Umbilical cord (tissue), 2 donors: ENCODE data around the gene SCGN. TPM values are rescaled to one million over a fixed set of nuclear protein-coding genes. Genes with fewer than 3 reads are reported as not detected.

ENCODE experiments used
- DNase-seq: peaks from one replicate; pipeline ENCODE4 v3.0.0-alpha.2; 2015; ENCODE audit warnings: low spot score
- total RNA-seq: library from RNA; depleted of rRNA; stranded (reverse); fragments of >200 nt; gene quantifications from one replicate; pipeline ENCODE4 v1.2.3, GENCODE V29; 2014; ENCODE audit warnings: low replicate concordance; ENCODE audit not compliant: insufficient read depth

Gene SCGN
- total RNA-seq, 1 donor from 2014 or later = not detected

- no peak for DNase-seq
Observed at GRCh38 chr6:25686856-25687255, 34.8 kb downstream of the SCGN start.

GRCh38 chr6:25689966-25690365 is 38.0 kb downstream of the SCGN start:
- no peak for DNase-seq

- DNase-seq = no peak
Observed at GRCh38 chr6:25691894-25692293, 39.9 kb downstream of the SCGN start.

GRCh38 chr6:25692472-25692871 is 40.5 kb downstream of the SCGN start:
- no peak for DNase-seq

GRCh38 chr6:25694366-25694765 is 42.4 kb downstream of the SCGN start:
- DNase-seq = peak; percentile 31

- DNase-seq = no peak
Observed at GRCh38 chr6:25695671-25696070, 43.7 kb downstream of the SCGN start.

- DNase-seq = no peak
Observed at GRCh38 chr6:25697537-25698340, 45.7 kb downstream of the SCGN start.

- no peak for DNase-seq
Observed at GRCh38 chr6:25698631-25699030, 46.6 kb downstream of the SCGN start.

GRCh38 chr6:25699649-25700048 is 47.6 kb downstream of the SCGN start:
- DNase-seq = no peak

- peak; percentile 38 for DNase-seq
Observed at GRCh38 chr6:25700761-25701160, 48.7 kb downstream of the SCGN start.

GRCh38 chr6:25701807-25702206 is 49.8 kb downstream of the SCGN start:
- DNase-seq = no peak

- DNase-seq = no peak
Observed at GRCh38 chr6:25703005-25703404, 51.0 kb downstream of the SCGN start.

- DNase-seq = peak; percentile 58
Observed at GRCh38 chr6:25704001-25704400, 52.0 kb downstream of the SCGN start.

- peak; percentile 45 for DNase-seq
Observed at GRCh38 chr6:25706314-25707014, 54.4 kb downstream of the SCGN start.

GRCh38 chr6:25709761-25710160 is 57.7 kb downstream of the SCGN start:
- DNase-seq = no peak

GRCh38 chr6:25710287-25710686 is 58.3 kb downstream of the SCGN start:
- DNase-seq = no peak

- DNase-seq = peak; percentile 5
Observed at GRCh38 chr6:25713824-25714223, 61.8 kb downstream of the SCGN start.

- DNase-seq = no peak
Observed at GRCh38 chr6:25714765-25715164, 62.8 kb downstream of the SCGN start.

- no peak for DNase-seq
Observed at GRCh38 chr6:25715794-25716193, 63.8 kb downstream of the SCGN start.

- DNase-seq = peak; percentile 61
Observed at GRCh38 chr6:25717866-25718740, 66.1 kb downstream of the SCGN start.

- no peak for DNase-seq
Observed at GRCh38 chr6:25726122-25726911, 74.3 kb downstream of the SCGN start.
